HG03159 (cell line): ENCODE results near the gene ADAM22.

Experiments used
- ATAC-seq: cut with Tn5 transposase; IDR thresholded peaks from one replicate; pipeline ENCODE4 v1.9.1; 2021; ENCODE audit warnings: mild to moderate bottlenecking, moderate library complexity; ENCODE audit not compliant: unreplicated experiment

ADAM22 gene

DNA sequence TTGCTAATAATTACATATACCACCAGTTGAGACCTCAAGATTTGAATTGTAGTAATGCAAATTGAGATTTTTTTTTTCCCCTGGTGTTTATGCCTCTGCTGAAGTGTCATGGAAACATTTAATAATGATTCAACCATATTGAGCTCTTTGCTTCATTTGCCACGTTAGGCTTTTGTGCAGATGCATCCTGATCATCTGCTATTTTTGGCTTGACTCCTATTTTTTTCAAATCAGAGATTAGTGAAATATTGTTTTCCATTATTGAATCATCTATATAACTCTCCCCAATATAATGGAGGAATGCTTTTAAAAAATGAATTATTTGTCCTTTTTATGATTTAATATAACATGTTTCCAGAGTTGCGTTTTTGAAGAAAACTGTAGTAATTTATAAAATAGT is 170.7 kb downstream of the ADAM22 start:
- ATAC-seq: no peak

DNA sequence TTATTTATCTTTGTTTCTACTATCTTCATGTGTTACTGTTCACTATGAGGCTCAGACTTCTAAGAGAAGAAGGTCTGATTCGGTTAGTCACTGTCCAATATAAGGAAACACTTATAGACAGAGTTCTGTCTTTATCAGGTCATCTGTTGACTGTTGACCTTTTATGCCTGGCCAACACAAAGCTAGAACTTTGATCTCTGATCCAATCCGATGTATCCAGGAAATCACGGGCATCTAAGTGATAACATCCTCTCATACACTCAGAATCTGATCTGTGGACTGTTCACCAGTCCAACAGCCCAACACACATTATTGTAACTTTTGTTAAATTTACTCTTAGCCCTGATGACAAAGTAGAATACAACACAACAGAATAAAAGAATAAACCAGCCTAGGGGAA is 171.2 kb downstream of the ADAM22 start:
- ATAC-seq: no peak

DNA sequence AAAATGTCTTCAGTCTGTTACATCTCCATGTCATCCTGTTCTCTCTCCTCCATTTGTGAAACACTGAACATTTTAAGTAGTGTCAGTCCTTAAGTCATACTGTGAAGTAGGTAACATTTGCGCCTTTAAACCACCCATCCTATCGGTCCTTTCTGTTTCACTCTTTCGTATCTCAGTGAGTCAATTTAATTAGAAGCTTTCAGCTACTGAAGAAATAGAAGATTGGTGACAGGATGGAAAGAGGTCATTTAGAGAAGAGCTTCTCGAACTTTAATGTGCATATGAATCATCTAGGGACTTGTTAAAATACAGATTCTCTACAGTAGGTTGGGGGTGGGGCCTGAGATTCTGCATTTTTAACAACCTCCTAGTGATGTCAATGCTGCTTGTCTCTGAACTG is 172.4 kb downstream of the ADAM22 start:
- ATAC-seq: no peak

DNA sequence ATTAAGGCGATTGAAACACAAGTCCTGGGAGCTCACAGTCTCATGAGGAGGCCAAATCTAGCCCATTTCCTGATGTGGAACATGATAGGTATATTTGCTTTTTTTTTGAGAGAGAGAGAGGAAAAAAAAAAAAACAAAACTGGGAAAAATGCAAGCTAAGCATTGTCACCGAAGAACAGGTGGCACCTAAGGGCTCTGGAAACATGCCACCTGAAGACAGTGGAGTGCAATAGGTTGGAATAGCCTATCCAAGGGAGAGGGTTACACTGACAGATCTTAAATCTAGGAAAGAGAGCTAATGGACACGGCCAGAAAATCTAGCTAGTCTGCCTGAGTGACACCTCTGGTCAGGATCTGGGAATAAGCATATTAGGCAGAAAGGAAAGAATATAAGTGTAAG is 175.6 kb downstream of the ADAM22 start:
- ATAC-seq: no peak

DNA sequence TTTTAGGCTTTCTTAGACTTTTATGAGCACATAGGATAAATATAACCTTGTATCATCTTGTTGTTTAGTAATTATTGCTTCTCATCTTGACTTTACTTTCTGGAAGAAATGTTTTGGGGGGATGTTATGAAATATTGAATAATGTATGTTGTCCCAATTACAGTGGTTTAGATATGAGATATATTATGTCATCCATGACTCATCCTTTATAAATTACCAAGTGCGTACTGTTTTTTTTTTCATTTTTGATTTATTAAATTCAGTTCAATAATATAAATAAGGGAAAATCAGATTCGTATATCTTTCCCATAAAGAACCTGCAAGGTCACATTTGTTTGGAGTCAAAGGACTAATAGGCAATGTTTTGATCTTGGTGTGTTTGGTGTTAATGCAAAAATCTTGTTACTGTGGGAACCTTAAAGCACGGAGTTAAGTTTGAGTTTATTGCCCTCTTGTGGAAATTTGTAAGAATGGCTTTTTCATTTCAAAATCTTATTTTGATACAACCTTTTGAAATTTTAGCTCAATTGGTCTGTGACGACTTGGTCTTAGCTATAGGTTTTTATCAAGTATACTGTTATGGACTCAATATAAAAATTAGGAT is 177.2 kb downstream of the ADAM22 start:
- ATAC-seq: peak; percentile 51

DNA sequence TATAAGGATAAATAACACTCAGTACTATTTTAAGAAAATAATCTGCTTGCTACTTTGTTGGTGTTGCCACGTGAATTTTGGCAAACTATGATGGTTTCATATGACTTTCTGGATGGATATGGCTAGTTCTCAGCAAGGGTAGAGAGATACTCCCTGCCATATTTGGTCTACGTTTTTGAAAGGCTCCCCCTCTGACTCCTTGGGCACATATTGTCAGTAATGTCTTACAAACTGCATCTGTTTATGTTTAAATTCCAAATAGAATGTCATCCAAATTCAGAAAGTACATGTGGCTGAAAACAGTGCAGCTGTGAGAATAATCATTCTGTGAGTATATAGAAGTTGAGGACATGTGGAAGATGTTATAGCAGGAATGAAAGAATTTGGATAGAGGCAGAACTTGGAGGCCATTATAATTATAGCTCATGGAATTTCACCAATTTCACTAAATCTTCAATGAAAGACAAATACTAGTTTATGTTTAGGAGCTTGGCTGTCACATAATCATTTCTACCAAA is 178.0 kb downstream of the ADAM22 start:
- no peak for ATAC-seq

DNA sequence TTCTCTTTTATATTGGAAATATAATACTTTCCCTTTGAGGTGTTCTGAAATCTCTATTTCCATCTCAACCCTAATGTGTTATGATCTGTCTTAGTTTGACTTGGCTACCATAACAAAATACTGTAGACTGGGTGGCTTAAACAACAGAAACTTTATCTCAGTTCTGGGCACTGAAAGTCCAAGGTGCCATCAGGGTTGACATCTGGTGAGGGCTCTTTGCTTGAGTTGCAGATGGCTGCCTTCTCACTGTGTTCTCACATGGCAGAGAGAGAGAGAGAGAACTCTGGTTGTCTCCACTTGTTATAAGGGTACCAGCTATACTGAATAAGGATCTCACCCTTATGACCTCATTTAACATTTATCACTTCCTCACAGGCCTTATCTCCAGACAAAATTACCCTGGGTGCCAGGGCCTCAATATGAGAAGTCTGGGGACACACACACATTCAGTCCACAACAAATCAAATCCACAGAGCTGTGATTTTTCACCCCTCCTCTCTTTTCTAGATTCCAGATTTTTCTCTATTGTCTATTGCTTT is 181.3 kb downstream of the ADAM22 start:
- ATAC-seq: no peak

DNA sequence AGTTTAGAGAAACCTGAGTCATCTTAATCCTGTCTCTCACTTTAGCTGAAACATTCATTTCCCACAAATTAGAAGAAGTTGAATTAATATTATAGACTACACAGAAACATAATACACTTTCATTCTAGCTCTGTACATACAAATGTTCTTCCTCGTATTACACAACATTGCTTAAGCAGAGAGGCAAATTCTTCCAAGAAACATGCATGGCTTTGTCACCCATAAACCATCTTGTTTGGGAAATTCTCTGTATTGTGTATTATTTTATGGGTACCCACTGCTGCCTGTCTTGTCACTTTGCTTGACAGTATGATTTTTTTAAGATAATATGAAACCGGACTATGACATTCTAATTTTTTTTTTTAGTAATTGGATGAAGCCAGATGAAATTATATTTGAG is 181.8 kb downstream of the ADAM22 start:
- ATAC-seq: no peak

DNA sequence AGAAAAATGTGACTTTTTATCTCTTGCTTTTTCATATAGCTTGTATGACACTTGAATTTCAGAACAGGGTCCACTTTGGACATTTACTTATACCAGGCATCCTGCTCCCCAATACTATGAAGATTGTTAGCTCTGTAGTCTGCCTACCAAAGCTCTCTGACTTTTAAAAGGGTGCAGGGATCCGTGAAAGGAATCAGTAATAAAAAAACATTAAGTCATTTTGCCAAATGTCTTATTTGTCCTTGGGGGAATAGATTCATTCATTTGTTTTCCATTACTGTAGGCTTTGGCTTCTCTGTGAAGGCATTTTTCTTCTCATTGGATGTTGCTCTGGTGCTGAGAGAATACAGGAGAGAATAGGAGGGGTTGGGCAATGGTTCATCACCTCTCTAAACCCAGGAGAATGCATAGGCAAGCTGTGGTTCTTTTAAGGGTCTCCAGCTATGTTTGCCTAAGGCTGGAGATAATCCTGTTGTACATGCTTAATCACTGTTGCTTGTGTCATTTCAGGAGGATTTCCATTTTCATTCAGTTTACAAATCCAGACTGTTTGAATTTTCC is 182.3 kb downstream of the ADAM22 start:
- no peak for ATAC-seq

DNA sequence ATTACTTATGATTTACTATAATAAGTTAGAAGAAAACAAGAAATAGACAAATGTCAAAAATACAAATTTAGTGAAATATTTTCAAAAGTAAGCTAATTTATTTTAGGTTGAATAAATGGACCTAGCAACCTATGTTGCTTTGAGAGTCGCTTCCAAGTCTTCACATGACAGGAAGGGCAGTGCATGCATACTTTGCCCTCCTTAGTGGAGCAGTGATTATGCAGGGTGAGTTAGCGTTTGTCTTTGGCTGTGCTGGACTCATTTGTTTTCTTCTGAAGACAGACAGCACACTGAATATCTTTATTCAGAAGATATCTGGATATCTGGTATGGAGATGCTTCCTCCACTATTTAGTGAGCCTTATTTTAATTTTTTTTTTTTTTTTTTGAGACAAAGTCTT is 183.3 kb downstream of the ADAM22 start:
- no peak for ATAC-seq

DNA sequence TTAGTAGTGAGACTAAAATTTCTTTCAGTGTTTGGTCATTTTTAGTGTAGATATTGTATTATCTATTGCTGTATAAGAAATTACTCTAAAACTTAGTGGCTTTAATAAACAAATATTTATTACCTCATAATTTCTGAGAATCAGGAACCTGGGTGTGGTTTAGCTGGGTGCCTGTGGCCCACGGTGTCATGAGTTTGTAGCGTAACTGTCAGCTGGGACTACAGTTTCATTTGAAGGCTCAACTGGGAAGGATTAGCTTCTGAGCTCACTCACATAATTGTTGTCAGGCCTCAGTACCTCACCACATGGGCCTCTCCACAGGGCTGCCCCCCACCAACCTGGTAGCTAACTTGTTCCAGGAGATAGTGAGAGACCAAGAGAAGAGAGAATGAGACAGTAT is 187.3 kb downstream of the ADAM22 start:
- no peak for ATAC-seq

DNA sequence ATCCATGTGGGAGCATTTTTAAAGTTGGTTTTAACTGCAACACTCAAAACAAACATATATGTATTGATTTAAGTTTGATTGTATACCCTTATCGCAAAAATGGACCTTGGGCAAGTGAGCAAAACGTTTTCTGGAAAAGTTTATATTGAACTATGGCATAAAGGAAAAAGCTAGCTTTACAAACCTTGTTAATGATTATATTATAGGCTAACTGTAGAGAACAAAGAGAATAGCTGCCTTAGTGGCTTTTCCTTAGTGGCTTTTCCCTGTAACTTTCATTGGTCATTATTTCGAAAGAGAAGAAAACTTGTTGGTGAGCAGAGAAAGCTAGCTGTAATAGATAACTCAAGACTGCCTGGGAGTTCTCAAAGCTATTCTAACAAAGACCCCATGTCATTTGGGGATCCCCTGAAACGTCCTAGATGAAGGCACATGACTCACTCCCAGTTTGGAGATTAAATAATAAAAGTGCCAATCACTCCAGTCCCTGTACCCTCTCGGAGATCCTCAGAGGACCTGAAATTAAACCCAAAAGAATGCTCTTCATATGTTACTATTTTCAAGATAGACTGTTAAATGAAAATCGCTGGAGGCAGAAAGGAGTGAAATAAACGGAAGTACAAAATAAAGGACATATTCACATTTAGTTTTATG is 193.7 kb downstream of the ADAM22 start:
- ATAC-seq: no peak

DNA sequence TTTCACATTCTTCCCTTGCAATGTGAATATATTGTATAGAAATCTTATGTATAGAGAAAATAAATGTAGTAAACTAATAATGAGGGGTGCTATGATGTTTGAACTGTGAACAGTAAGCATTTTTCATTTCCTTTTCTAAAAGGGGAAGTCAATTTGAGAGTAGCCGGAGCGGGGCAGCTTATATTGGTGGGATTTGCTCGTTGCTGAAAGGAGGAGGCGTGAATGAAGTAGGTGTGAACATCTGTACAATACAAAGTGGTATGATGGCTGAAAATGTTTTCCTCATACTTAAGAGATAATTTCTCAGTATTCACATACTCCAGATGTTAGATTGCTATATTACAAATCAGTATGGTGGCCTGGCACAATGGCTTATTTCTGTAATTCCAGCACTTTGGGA is 198.7 kb downstream of the ADAM22 start:
- peak; percentile 82 for ATAC-seq

DNA sequence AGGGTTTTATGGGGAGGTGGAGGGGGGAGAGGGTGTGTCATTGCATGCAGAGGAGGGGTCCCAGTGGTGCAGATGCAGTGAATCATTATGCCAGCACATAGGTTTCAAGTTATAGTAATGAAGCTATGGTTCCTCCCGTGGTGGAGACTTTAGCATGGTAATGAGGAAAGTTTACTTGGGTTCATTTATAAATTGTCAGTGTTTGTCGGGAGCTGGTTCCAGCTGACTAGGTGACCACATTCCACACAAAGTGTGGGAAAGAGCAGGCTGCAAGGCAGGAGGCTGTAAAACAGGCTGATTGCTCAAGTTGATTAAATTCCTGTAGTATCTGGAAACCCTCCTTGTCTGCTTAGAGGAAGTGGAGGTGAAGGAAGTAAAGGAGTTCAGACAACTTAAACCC is 206.9 kb downstream of the ADAM22 start:
- ATAC-seq: no peak

DNA sequence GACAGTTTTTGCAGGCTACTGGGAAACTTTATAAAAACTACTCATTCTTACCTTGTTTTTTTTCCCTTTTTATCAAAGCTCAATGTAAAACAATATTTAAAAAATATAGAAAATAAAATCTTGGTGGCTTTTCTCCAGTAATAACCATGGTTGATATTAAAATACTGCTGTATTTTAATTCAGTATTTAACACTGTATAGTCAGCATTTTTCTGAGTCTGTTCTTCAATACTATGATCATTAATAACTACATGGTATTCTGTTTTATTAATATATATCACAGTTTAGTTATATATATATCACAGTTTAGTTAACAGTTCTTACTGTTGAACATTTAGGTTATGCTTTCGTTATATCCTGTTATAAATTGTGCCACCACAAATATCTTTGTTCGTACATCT is 207.4 kb downstream of the ADAM22 start:
- no peak for ATAC-seq

DNA sequence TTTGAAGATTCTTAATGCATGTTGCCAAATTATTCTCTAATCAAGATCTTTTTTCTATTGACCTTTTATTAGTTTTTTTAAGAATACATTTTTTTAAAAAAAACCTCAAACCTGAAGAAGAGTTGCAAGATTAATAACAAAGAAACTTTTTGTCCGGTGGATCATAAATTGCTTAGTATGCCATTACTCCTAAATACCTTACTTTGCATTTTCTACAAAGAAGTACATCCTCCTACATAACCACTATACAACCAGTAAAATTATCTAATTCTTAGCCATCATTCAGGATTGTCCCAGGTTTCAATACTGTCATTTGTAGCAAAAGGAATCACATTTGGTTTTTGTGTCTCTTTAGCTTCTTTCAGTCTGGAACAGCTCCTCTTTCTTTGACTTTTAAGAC is 207.9 kb downstream of the ADAM22 start:
- no peak for ATAC-seq

DNA sequence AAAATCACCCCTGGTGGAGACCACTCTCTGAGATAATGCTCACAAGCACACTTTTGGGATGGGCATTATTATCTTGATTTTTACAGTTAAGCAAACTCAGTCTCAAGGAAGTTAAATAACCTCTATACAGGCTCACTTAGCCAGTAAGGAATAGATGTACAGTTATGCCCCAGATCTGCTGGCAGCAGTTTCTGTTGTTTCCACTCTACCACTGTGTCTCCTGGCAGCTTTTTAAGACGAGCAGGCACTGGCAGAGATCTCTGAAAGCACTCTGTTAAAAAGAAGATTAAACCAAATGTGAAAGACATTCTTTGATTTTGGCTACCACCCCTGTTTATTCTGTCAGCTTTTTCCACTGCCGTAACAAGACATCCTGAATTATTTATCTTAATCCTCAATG is 212.6 kb downstream of the ADAM22 start:
- no peak for ATAC-seq

DNA sequence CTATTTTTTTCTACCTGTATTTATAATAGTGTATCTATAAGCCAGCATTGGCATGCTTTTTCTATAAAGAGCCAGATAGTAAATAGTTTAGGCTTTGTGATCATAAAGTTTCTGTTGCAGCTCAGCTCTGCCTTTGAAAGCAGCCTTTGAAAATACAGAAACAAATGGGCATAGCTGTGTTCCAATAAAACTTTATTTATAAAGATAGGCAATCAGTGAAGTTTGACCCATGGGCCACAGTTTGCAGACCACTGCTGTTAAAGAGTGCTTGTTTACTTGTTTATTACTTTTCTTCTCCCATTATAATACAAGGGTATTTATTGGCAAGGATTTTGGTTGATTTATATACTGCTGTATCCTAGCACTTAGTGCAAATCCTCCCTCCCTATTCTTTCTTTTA is 213.3 kb downstream of the ADAM22 start:
- no peak for ATAC-seq

DNA sequence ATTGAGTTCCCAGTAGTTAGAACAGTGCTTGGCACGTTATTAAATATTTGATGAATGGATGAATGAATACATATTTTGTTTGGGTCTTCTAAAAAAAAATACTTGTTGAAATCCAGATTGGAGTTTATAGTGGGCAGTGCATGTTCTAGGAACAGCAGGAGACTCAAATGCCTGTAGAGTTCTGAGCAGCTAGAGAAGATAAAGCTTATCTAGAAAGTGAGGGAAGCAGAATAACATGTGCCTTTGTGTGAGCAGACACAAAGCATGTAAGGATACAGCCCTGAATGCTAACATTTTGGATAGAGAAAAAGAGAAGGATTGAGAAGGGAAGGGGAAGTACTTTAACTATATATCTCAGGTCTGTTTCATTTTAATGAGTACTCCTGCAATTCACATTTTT is 213.9 kb downstream of the ADAM22 start:
- ATAC-seq: no peak

DNA sequence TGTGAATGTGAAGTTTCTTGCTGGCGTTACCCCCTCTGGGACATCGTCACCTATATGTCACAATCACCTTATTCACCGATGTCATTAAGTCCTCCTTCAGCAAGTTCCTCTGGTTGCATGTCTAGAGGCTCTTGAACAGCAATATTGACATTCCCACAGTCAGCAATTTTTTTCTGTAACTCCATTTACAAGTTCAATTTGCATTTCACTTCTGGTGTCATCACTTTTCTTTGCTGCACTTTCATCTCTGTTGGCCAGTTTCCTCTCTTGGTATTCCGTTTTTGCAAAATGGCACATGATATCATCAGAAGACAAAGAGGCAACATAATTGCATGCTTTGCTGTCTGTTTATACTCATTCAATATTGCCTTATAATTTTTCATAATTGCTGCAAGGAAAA is 216.0 kb downstream of the ADAM22 start:
- no peak for ATAC-seq

DNA sequence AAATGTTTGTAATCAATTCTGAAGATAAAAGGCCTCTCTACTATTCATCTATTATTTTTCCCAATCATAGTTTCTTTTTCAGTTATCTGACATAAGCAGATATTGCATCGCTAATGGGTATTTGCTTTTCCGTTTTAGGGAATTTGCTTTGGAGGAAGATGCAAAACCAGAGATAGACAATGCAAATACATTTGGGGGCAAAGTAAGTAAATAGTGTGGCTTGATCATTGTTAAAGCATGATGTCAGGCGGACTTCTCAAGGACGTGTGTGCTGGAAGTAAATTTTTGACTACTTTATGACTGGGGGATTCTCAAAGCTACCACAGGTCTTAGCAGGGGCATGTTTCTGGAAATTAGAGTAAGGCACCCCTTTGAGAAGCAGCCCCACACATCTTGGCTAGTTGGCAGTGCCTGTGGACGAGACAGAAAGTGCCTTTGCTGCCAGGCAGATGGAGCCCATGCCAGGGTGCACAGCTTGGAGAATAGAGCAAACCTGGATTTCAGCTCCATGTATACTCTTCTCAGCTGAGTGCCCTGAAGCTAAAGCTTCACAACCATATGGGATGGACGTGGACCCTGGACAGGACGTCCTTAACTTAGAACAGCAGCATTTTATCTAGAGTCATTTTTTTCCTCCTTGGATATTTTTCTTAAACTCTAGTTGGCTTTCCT is 217.2 kb downstream of the ADAM22 start:
- ATAC-seq: no peak

DNA sequence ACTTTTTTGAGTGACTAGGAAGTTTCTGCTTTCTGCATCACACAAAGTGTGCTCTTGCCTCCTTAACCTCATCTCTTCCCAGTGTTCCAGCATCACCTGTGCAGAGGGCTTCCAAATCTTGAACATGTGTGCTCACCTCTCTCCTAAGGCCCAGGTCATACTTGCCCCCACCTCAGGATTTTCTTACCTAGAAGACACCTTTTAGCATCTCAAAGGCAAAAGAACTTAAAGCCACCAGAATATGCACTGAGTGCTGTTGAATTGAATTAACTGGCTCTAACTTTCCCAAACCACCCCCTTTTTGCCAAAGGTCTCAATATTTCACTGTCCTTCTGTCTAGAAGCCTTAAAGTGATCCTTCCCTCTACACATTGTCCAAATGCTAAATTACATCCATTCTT is 219.3 kb downstream of the ADAM22 start:
- ATAC-seq: no peak
